Measurements from ENCODE around the gene ZNF764.

DNA sequence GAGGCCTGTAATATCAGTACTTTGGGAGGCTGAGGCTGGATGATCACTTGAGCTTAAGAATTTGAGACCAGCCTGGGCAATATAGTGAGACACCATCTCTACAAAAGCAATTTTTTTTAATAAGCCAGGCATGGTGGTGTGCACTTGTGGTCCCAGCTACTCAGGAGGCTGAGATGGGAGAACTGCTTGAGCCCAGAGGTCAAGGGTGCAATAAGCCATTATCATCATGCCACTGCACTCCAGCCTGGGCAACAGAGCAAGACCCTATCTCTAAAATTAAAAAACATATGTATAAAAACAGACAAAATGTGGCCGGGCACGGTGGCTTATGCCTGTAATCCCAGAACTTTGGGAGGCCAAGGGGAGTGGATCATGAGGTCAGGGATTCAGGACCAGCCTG, 30.5 kb upstream of the ZNF764 start:
- TF ChIP-seq CTCF (IDR thresholded peaks at IDR 0.05; ENCODE audit: insufficient read depth, low read length, poor library complexity, severe bottlenecking) (no peak), EZH2phosphoT487 (conservative IDR thresholded peaks at IDR 0.05; ENCODE audit: low read length) (no peak)
